Dermis microvascular lymphatic vessel endothelial cell (primary cell): ENCODE results near the gene PLAC9. TPM values are rescaled to one million over a fixed set of nuclear protein-coding genes. Genes with fewer than 3 reads are reported as not detected.

Experiments used
- DNase-seq, 2 donors: peaks; one replicate each; pipeline versions ENCODE4 v3.0.0 to v3.0.0-alpha.2; 2010; ENCODE audit warnings: low read depth in 2 of 2
- total RNA-seq: library from RNA; depleted of rRNA; stranded (reverse); fragments of >200 nt; gene quantifications from 2 replicates; pipeline ENCODE4 v1.2.1, GENCODE V29; 2014

The PLAC9 gene
- total RNA-seq, 1 donor from 2014 or later: 3.7 TPM

- DNase-seq: no peak
Observed at GRCh38 chr10:80183436-80183835, 50.9 kb downstream of the PLAC9 start.

- no peak for DNase-seq
Observed at GRCh38 chr10:80184291-80184690, 51.8 kb downstream of the PLAC9 start.

GRCh38 chr10:80185578-80186299 is 53.2 kb downstream of the PLAC9 start:
- DNase-seq: no peak

- DNase-seq: no peak
Observed at GRCh38 chr10:80186364-80187012, 54.0 kb downstream of the PLAC9 start.

- no peak for DNase-seq
Observed at GRCh38 chr10:80187060-80187459, 54.5 kb downstream of the PLAC9 start.

GRCh38 chr10:80187465-80188409 is 55.2 kb downstream of the PLAC9 start:
- peak in 1 of 2 donors; percentile 29 for DNase-seq

GRCh38 chr10:80188713-80189112 is 56.2 kb downstream of the PLAC9 start:
- no peak for DNase-seq

- DNase-seq: no peak
Observed at GRCh38 chr10:80191589-80192270, 59.2 kb downstream of the PLAC9 start.

- no peak for DNase-seq
Observed at GRCh38 chr10:80192553-80192952, 60.0 kb downstream of the PLAC9 start.

GRCh38 chr10:80194373-80195045 is 62.0 kb downstream of the PLAC9 start:
- DNase-seq: no peak

Other genes with a start within 250 kb of the PLAC9 start
- gene SFTPD, start 183.6 kb upstream of the PLAC9 start, total RNA-seq: not detected in 2 replicates
- gene TMEM254, start 54.1 kb upstream of the PLAC9 start, total RNA-seq: 2.9 and 3.0 TPM in 2 replicates
- gene ANXA11, start 72.8 kb downstream of the PLAC9 start, total RNA-seq: 17.3 and 27.9 TPM in 2 replicates
- gene MAT1A, start 156.9 kb downstream of the PLAC9 start, total RNA-seq: not detected in 2 replicates
- not detected in 2 replicates for gene DYDC1, start 224.0 kb downstream of the PLAC9 start, total RNA-seq
- gene DYDC2, start 224.1 kb downstream of the PLAC9 start, total RNA-seq: 0.39 TPM in 1 of 2 replicates, not detected in the other